ENCODE measurements around the gene ASMTL.
"Not testable (repeated sequence)": the region's sequence is repeated elsewhere in the genome, so short reads cannot be mapped to it uniquely, and the experiment has no call there.

The ASMTL gene
- total RNA-seq: 29.6 reads per million, percentile 56 among the genes with 10 or more reads in this experiment

- peak; percentile 100 for DNase-seq
Observed at GRCh38 chrX:1452516-1453394, at the start of gene ASMTL. Gene ASMTL (minus strand): TSS chrX:1452909. CDS start chrX:1452840, 69 bp downstream.

GRCh38 chrX:1502241-1502640 is 49.5 kb upstream of the ASMTL start:
- DNase-seq: no peak

DNA sequence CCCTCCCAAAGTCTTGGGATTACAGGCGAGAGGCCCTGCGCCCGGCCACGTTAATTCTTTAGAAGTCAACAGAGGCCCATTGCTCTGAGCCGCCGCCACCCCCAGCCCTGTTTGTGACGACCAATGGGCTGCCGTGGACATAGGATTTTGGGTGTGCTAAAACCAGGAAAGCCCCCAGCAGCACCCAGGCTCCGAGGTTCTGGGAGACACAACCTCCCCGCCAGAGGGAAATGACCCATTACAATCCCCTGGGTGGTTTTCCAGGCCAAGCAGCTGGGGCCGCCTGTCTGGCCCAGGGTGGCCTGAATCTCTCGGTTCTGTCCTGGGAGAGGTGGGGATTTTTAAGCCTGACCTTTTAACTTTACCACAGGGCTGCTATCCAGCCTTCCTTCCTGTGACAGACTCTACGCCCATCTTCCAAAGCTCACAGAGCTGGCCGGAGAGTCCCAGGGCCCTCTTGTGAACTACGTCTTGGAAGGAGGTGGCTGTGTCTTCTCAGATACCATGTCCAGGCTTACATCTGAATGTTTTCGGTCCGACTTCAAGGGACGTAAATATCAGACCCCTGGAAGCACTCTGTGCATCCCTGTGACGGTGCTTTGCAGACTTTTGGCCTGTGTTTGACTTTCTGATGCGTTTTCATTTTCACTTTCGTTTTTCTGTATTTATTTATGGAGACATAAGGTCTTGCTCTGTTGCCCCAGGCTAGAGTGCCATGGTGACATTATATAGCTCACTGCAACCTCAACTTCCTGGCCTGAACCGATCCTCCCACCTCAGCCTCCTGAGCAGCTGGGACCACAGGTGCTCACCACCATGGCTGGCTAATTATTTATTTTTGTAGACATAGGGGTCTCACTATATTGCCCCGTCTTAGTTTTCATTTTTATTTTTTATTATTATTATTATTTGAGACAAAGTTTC is 48.3 kb upstream of the ASMTL start:
- DNase-seq: no peak

GRCh38 chrX:1496076-1496475 is 43.4 kb upstream of the ASMTL start:
- DNase-seq: no peak

- no peak for DNase-seq
Observed at GRCh38 chrX:1493877-1494510, 41.3 kb upstream of the ASMTL start.

DNA sequence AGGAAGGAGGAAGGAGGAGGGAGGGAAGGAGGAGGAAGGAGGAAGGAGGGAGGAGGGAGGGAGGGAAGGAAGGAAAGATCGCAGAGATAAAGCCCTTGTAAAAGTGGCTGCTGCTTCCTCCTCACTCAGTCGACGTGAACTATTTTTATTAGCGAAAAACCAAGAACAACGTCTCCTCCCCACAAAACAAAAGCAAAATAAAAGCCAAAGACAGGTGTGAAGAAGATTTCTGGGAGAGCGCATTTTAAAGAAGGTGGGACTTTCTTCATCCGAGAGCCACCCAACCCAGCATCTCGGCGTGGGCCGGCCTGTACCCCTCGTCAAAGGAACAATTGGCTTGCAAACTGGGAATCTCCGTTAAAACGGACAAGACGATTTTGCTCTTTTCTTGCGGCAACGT is 40.7 kb upstream of the ASMTL start:
- no peak for DNase-seq

DNA sequence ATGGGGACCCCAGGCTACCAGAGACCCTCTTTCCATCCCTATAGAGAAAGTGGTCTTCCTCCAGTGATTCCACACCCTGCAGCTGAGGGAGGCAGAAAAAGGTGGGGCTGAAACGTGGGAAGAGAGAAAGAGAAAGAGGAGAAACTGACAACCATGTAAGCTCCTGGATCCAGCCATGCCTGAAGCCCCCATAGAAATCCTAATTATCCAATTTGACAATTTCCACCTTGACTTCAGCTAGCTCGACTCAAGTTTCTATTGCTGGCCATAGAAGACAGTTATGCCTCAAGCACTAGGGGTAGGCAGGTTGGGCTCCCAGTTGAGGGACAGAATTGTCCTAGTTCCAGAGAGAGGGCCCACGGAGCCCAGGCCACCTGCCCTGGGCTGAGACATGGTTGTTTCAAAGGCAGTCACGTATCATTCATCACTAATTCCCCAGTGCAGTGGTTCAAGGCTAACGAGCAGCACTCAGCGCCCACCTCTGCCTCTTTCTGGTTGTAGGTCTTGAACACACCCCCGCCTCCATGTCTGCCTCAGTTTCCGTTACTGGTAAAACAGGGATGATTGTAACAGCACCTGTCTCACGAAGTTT is 39.8 kb upstream of the ASMTL start:
- no peak for DNase-seq

- no peak for DNase-seq
Observed at GRCh38 chrX:1491851-1492349, 39.2 kb upstream of the ASMTL start.

GRCh38 chrX:1491248-1491647 is 38.5 kb upstream of the ASMTL start:
- DNase-seq: not testable (repeated sequence)

- not testable (repeated sequence) for DNase-seq
Observed at GRCh38 chrX:1490723-1491122, 38.0 kb upstream of the ASMTL start.

GRCh38 chrX:1489354-1489753 is 36.6 kb upstream of the ASMTL start:
- DNase-seq: not testable (repeated sequence)

GRCh38 chrX:1488745-1489144 is 36.0 kb upstream of the ASMTL start:
- no peak for DNase-seq

- DNase-seq: no peak
Observed at GRCh38 chrX:1488141-1488540, 35.4 kb upstream of the ASMTL start.

DNA sequence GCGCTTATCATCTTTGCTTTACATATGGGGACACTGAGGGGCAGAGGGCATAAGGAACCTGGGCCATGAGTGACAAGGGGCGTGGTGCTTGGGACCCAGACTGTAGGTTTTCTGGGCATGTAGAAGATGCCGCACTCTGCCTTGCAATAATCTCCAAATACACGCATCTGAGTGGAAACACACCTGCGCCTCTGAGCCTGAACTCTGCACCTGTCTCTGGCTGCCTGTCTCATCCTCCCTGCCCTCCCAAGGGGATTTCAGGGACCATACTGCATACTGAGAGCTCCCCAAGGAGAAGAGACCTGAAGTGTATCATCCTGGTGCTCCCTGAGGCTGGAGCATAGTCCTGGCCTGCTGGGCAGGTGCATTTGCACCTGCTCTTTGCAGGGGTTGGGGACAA is 34.7 kb upstream of the ASMTL start:
- no peak for DNase-seq

DNA sequence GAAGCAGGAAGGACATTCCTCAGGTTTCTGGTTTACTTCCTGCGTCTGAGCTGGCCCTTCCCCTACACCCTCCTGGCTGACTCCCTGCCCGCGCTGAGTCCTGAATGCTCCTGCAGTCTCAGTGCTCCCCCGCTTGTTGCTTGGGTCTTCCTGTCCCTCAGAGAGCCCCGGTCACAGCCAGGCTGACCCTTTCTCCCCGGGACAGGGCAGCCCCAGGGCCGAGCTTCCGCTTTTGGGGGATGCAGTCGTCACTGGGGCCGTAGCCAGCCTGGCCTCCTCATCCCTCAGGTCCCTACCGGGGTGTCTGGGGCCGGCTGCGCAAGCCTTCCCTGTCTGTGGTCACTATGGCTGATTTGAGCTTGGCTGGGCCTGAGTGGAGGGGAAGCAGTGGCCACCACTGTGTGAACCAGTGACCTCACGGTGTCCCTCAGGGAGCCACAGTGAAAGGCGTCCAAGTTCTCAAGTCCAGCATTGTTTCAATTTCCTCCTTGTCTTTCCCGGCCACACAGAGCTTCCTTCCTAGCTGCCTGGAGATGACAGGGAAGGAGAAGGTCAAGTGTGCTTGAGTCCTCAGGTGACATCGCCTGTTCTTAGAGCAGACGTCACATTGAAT is 34.1 kb upstream of the ASMTL start:
- DNase-seq: no peak

DNA sequence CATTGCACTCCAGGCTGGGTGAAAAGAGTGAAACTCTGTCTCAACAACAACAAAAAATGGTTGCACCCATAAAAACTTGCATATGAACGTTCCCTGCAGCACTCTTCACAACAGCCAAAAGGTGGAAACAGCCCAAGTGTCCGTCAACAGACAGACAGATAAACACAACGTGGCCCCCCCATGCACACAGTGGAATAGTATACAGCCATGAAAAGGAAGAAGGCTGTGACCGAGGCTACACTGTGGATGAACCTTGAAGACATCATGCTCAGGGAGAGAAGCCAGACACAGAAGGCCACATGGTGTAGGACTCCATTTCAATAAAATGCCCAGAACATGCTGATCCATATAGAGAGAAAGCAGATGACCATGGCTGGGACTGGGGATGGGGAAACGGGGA is 33.5 kb upstream of the ASMTL start:
- no peak for DNase-seq

DNA sequence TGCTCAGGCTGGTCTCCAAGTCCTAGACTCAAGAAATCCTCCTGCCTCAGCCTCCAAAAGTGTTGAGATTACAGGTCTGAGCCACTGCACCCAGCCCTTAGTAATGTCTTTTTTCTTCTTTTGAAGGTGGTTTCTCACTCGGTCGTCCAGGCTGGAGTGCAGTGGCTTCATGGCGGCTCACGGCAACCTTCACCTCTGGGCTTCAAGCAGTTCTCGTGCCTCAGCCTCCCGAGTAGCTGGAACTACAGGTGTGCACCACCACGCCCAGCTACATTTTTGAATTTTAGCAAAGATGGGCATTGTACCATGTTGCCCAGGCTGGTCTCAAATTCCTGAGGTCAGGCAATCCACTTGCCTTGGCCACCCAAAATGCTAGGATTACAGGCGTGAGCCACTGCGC is 32.3 kb upstream of the ASMTL start:
- no peak for DNase-seq

- no peak for DNase-seq
Observed at GRCh38 chrX:1484638-1485019, 31.9 kb upstream of the ASMTL start.

GRCh38 chrX:1483843-1484637 is 31.3 kb upstream of the ASMTL start:
- DNase-seq: no peak

DNA sequence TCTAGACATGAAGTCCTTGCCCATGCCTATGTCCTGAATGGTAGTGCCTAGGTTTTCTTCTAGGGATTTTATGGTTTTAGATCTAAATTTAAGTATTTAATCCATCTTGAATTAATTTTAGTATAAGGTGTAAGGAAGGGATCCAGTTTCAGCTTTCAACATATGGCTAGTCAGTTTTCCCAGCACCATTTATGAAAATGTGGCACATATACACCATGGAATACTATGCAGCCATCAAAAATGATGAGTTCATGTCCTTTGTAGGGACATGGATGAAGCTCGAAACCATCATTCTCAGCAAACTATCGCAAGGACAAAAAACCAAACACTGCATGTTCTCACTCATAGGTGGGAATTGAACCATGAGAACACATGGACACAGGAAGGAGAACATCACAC is 29.8 kb upstream of the ASMTL start:
- DNase-seq: not testable (repeated sequence)

Measured in effector CD4-positive, alpha-beta T cell (primary cell).